Mesenchymal stem cell (in vitro differentiated cells and primary cell): ENCODE measurements around the gene DNASE1L3.
"Not testable (repeated sequence)": the region's sequence is repeated elsewhere in the genome, so short reads cannot be mapped to it uniquely, and the experiment has no call there.

Experiments
- DNase-seq: peaks from one replicate; pipeline ENCODE4 v3.0.0-alpha.2; 2013
- H2AFZ ChIP-seq: one replicate; pipeline ENCODE4 v1.6.1; 2013; ENCODE audit warnings: low read depth, mild to moderate bottlenecking, control low read depth, inconsistent platforms, low read length, moderate library complexity
- H2AK5ac ChIP-seq: 2 replicates; pipeline ENCODE4 v1.6.1; 2013; ENCODE audit warnings: low read length, moderate library complexity, mild to moderate bottlenecking, inconsistent platforms; ENCODE audit not compliant: severe bottlenecking
- H2BK120ac ChIP-seq: one replicate; pipeline ENCODE4 v1.6.1; 2013; ENCODE audit warnings: low read depth, mild to moderate bottlenecking, inconsistent platforms, low read length, moderate library complexity
- H2BK12ac ChIP-seq, 2 experiments: one replicate each; pipeline ENCODE4 v1.6.1; 2013; ENCODE audit warnings: inconsistent platforms in 2 of 2, low read length in 2 of 2, mild to moderate bottlenecking in 2 of 2, moderate library complexity in 2 of 2, control low read depth in 1 of 2
- H2BK15ac ChIP-seq: one replicate; pipeline ENCODE4 v1.6.1; 2013; ENCODE audit warnings: mild to moderate bottlenecking, low read depth, inconsistent platforms; ENCODE audit not compliant: poor library complexity, severe bottlenecking
- H2BK5ac ChIP-seq: 2 replicates; pipeline ENCODE4 v1.6.1; 2013; ENCODE audit warnings: low read depth, mild to moderate bottlenecking, low read length, control low read depth, inconsistent platforms; ENCODE audit not compliant: poor library complexity, severe bottlenecking
- H3K14ac ChIP-seq, 2 experiments: one replicate each; pipeline ENCODE4 v1.6.1; 2013; ENCODE audit warnings: inconsistent platforms in 2 of 2, low read length in 2 of 2, control low read depth in 1 of 2, mild to moderate bottlenecking in 1 of 2, moderate library complexity in 1 of 2
- H3K18ac ChIP-seq, 2 experiments: one replicate each; pipeline ENCODE4 v1.6.1; 2013; ENCODE audit warnings: inconsistent platforms in 2 of 2, low read length in 2 of 2, control low read depth in 1 of 2, low read depth in 1 of 2, mild to moderate bottlenecking in 1 of 2
- H3K23ac ChIP-seq, 2 experiments: one replicate each; pipeline ENCODE4 v1.6.1; 2013; ENCODE audit warnings: inconsistent platforms in 2 of 2, low read length in 2 of 2, mild to moderate bottlenecking in 2 of 2, moderate library complexity in 2 of 2, control low read depth in 1 of 2
- H3K27ac ChIP-seq: 2 replicates; pipeline ENCODE4 v1.5.1; 2013; ENCODE audit warnings: mild to moderate bottlenecking, moderate library complexity, low read length, control low read depth, inconsistent platforms; ENCODE audit not compliant: poor library complexity, severe bottlenecking
- H3K27me3 ChIP-seq, 2 experiments: 2 replicates each; pipeline versions ENCODE4 v1.6.1 to v1.7.0; 2013; ENCODE audit warnings: low read length in 2 of 2, mild to moderate bottlenecking in 2 of 2, moderate library complexity in 2 of 2, control low read depth in 1 of 2, inconsistent platforms in 1 of 2; ENCODE audit not compliant: control insufficient read depth in 1 of 2, insufficient read depth in 1 of 2
- H3K36me3 ChIP-seq, 2 experiments: 2 replicates each; pipeline versions ENCODE4 v1.6.1 to v1.7.0; 2013; ENCODE audit warnings: low read length in 2 of 2, control low read depth in 1 of 2, inconsistent platforms in 1 of 2, low read depth in 1 of 2, mild to moderate bottlenecking in 1 of 2; ENCODE audit not compliant: insufficient read depth in 2 of 2, control insufficient read depth in 1 of 2
- H3K4ac ChIP-seq, 2 experiments: one replicate each; pipeline ENCODE4 v1.6.1; 2013; ENCODE audit warnings: inconsistent platforms in 2 of 2, low read length in 2 of 2, mild to moderate bottlenecking in 2 of 2, moderate library complexity in 2 of 2, control low read depth in 1 of 2, low read depth in 1 of 2
- H3K4me1 ChIP-seq: 2 replicates; pipeline ENCODE4 v1.6.1; 2013; ENCODE audit warnings: low read depth, low read length, control low read depth; ENCODE audit not compliant: control insufficient read depth, insufficient read depth
- H3K4me2 ChIP-seq: 2 replicates; pipeline ENCODE4 v1.6.1; 2013; ENCODE audit warnings: low read length, mild to moderate bottlenecking, inconsistent platforms; ENCODE audit not compliant: poor library complexity, severe bottlenecking
- H3K4me3 ChIP-seq, 2 experiments: 2 replicates each; pipeline versions ENCODE4 v1.5.1 to v1.7.0; 2013; ENCODE audit warnings: low read length in 2 of 2, mild to moderate bottlenecking in 2 of 2, control low read depth in 1 of 2, low read depth in 1 of 2; ENCODE audit not compliant: insufficient read depth in 1 of 2
- H3K79me1 ChIP-seq: replicated peaks from 2 replicates; pipeline ENCODE4 v1.6.1; 2013; ENCODE audit warnings: mild to moderate bottlenecking, control low read depth, low read length, inconsistent platforms; ENCODE audit not compliant: poor library complexity, severe bottlenecking
- H3K9ac ChIP-seq: 2 replicates; pipeline ENCODE4 v1.7.0; 2013; ENCODE audit warnings: mild to moderate bottlenecking, low read length, moderate library complexity
- H3K9me3 ChIP-seq: 2 replicates; pipeline ENCODE4 v1.7.0; 2013; ENCODE audit warnings: mild to moderate bottlenecking, low read length; ENCODE audit not compliant: control insufficient read depth
- H4K8ac ChIP-seq: one replicate; pipeline ENCODE4 v1.6.1; 2013; ENCODE audit warnings: inconsistent platforms, mild to moderate bottlenecking, low read length, moderate library complexity
- H4K91ac ChIP-seq: one replicate; pipeline ENCODE4 v1.6.1; 2013; ENCODE audit warnings: mild to moderate bottlenecking, low read length, inconsistent platforms
- WGBS: methylation state at CpG from one replicate; pipeline ENCODE4 v1.1.7; 2013; ENCODE audit warnings: mixed read lengths; 5-methylcytosine and 5-hydroxymethylcytosine counted together

Gene DNASE1L3

GRCh38 chr3:58249358-58250092, 38.8 kb upstream of the DNASE1L3 start:
- Histone ChIP-seq H3K9ac (peak overlapping the region; percentile 31), H2BK120ac (no peak overlapping the region), H3K4me1 (peaks cover 5% of the 10 kb centered on the region), H4K91ac (no peak overlapping the region), H2AK5ac (no peak overlapping the region), H2BK5ac (no peak overlapping the region), H3K4me3 (peak overlapping the region in 1 of 2 experiments; percentile 42), H2BK15ac (no peak overlapping the region), H3K4me2 (no peak overlapping the region), H3K79me1 (peaks cover 8% of the 10 kb centered on the region), H3K18ac (no peak overlapping the region), H3K36me3 (no peaks in the 10 kb centered on the region), H3K27me3 (no peaks in the 10 kb centered on the region), H3K9me3 (no peaks in the 10 kb centered on the region), H4K8ac (no peak overlapping the region), H3K27ac (no peak overlapping the region), H3K14ac (no peak overlapping the region), H2AFZ (peak overlapping the region; percentile 16), H3K23ac (peak overlapping the region in 1 of 2 experiments; percentile 55), H3K4ac (no peak overlapping the region), H2BK12ac (no peak overlapping the region)
- WGBS = 58% methylated on average over 6 of the region's 7 CpGs
- no peak for DNase-seq

GRCh38 chr3:58246148-58247047, 35.6 kb upstream of the DNASE1L3 start:
- H2BK120ac ChIP-seq = no peak overlapping the region
- no peaks in the 10 kb centered on the region for H3K27me3 ChIP-seq
- H3K4me1 ChIP-seq = peaks cover 5% of the 10 kb centered on the region
- H4K91ac ChIP-seq = no peak overlapping the region
- H3K23ac ChIP-seq = no peak overlapping the region
- no peak overlapping the region for H2AK5ac ChIP-seq
- no peak overlapping the region for H3K4me3 ChIP-seq
- no peaks in the 10 kb centered on the region for H3K36me3 ChIP-seq
- H2AFZ ChIP-seq = no peak overlapping the region
- no peak overlapping the region for H3K4me2 ChIP-seq
- H3K79me1 ChIP-seq = peaks cover 15% of the 10 kb centered on the region
- H3K4ac ChIP-seq = no peak overlapping the region
- 54% methylated on average over 6 of the region's 8 CpGs for WGBS
- H2BK5ac ChIP-seq = no peak overlapping the region
- DNase-seq = no peak
- no peak overlapping the region for H3K27ac ChIP-seq
- H3K9ac ChIP-seq = no peak overlapping the region
- H4K8ac ChIP-seq = no peak overlapping the region
- no peaks in the 10 kb centered on the region for H3K9me3 ChIP-seq
- H3K14ac ChIP-seq = no peak overlapping the region
- H2BK15ac ChIP-seq = no peak overlapping the region
- H2BK12ac ChIP-seq = no peak overlapping the region
- no peak overlapping the region for H3K18ac ChIP-seq

GRCh38 chr3:58243976-58244585, 33.3 kb upstream of the DNASE1L3 start:
- no peak overlapping the region for H3K4me2 ChIP-seq
- H4K8ac ChIP-seq = no peak overlapping the region
- H2BK120ac ChIP-seq = no peak overlapping the region
- H3K23ac ChIP-seq = no peak overlapping the region
- H3K9ac ChIP-seq = no peak overlapping the region
- H3K36me3 ChIP-seq = no peaks in the 10 kb centered on the region
- H2AK5ac ChIP-seq = no peak overlapping the region
- no peak overlapping the region for H3K4me3 ChIP-seq
- H2BK15ac ChIP-seq = no peak overlapping the region
- no peaks in the 10 kb centered on the region for H3K9me3 ChIP-seq
- no peak overlapping the region for H2BK5ac ChIP-seq
- 89% methylated on average over 6 of the region's 6 CpGs for WGBS
- no peak overlapping the region for H4K91ac ChIP-seq
- H3K27me3 ChIP-seq = no peaks in the 10 kb centered on the region
- no peak overlapping the region for H2BK12ac ChIP-seq
- no peak overlapping the region for H3K4ac ChIP-seq
- no peak for DNase-seq
- H3K79me1 ChIP-seq = peaks cover 14% of the 10 kb centered on the region
- no peak overlapping the region for H3K14ac ChIP-seq
- H3K4me1 ChIP-seq = no peaks in the 10 kb centered on the region
- no peak overlapping the region for H3K27ac ChIP-seq
- no peak overlapping the region for H2AFZ ChIP-seq
- no peak overlapping the region for H3K18ac ChIP-seq

GRCh38 chr3:58242860-58243259, 32.1 kb upstream of the DNASE1L3 start:
- H4K8ac ChIP-seq, H3K23ac ChIP-seq, H3K4me1 ChIP-seq, H2BK15ac ChIP-seq, H2BK5ac ChIP-seq, H2BK120ac ChIP-seq, H2BK12ac ChIP-seq, H3K9ac ChIP-seq, H4K91ac ChIP-seq, H3K4ac ChIP-seq, H3K4me3 ChIP-seq, H3K18ac ChIP-seq, H2AFZ ChIP-seq, H3K36me3 ChIP-seq, DNase-seq, H3K27ac ChIP-seq, H2AK5ac ChIP-seq, H3K9me3 ChIP-seq, H3K27me3 ChIP-seq, H3K4me2 ChIP-seq, H3K14ac ChIP-seq: not testable (repeated sequence)
- H3K79me1 ChIP-seq = peaks cover 22% of the 10 kb centered on the region
- no CpG with 5 or more reads among the region's 4 CpGs for WGBS
